ENCODE results near the gene MPDZ.

- TF ChIP-seq CTCF (IDR thresholded peaks at IDR 0.05; ENCODE audit: low read length): no peak
- no peak for TF ChIP-seq EZH2 (IDR thresholded peaks at IDR 0.05; ENCODE audit: borderline replicate concordance, low read length)
Observed at GRCh38 chr9:13137426-13137825, 142.1 kb downstream of the MPDZ start.

All from OCI-LY1 (cell line).